Upper lobe of left lung (tissue), 6 donors: Measurements from ENCODE around the gene PTPRN2. TPM values are rescaled to one million over a fixed set of nuclear protein-coding genes. Genes with fewer than 3 reads are reported as not detected.
A peak's percentile ranks its signal among the peaks of the same experiment; 100 is the strongest.

Experiments
- ATAC-seq, 2 donors: fragments of 200-7000 bp; cut with Tn5 transposase; one replicate each; pipeline ENCODE4 v1.9.1; 2022; ENCODE audit warnings: mild to moderate bottlenecking in 2 of 2, moderate library complexity in 2 of 2; ENCODE audit not compliant: low FRiP score in 2 of 2
- DNase-seq, 2 donors: peaks; one replicate each; pipeline ENCODE4 v3.0.0-alpha.2; 2019 to 2020
- H3K27ac ChIP-seq, 4 donors: fragments of 200-600 bp; sonication (generic); one replicate each; pipeline ENCODE4 v1.5.1; 2016 to 2019
- H3K27me3 ChIP-seq, 4 donors: fragments of 200-600 bp; sonication (generic); one replicate each; pipeline ENCODE4 v1.5.1; 2017 to 2019
- H3K36me3 ChIP-seq, 4 donors: fragments of 200-600 bp; sonication (generic); one replicate each; pipeline ENCODE4 v1.5.1; 2016 to 2019
- H3K4me1 ChIP-seq, 4 donors: fragments of 200-600 bp; sonication (generic); one replicate each; pipeline ENCODE4 v1.5.1; 2018 to 2019
- H3K4me3 ChIP-seq, 4 donors: fragments of 200-600 bp; sonication (generic); one replicate each; pipeline ENCODE4 v1.5.1; 2017 to 2019; ENCODE audit warnings: mild to moderate bottlenecking in 2 of 4, moderate library complexity in 1 of 4
- H3K9me3 ChIP-seq, 4 donors: fragments of 200-600 bp; sonication (generic); one replicate each; pipeline ENCODE4 v1.5.1; 2018 to 2019
- CTCF ChIP-seq, 6 experiments: fragments of 450-650 bp in 4 of 6; fragments of 200-600 bp in 2 of 6; sonication (generic) in 2 of 6; IDR thresholded peaks; one replicate each; pipeline ENCODE4 v1.5.1; 2016 to 2019; ENCODE audit warnings: antibody characterized with exemption in 6 of 6
- EP300 ChIP-seq, 4 donors: sonication (generic); formaldehyde crosslinking; IDR thresholded peaks; one replicate each; pipeline ENCODE4 v1.5.1; 2017; ENCODE audit warnings: antibody characterized with exemption in 4 of 4, control low read depth in 2 of 4
- POLR2A ChIP-seq, 4 donors: fragments of 450-650 bp; IDR thresholded peaks; one replicate each; pipeline ENCODE4 v1.5.1; 2016 to 2017; ENCODE audit warnings: antibody characterized with exemption in 4 of 4, mild to moderate bottlenecking in 2 of 4
- POLR2AphosphoS5 ChIP-seq, 2 donors: sonication (generic); formaldehyde crosslinking; IDR thresholded peaks; one replicate each; pipeline ENCODE4 v1.5.1; 2017; ENCODE audit warnings: antibody characterized with exemption in 2 of 2
- WGBS, 2 donors: methylation state at CpG; one replicate each; pipeline ENCODE4 v1.1.5; 2017 to 2018; 5-methylcytosine and 5-hydroxymethylcytosine counted together
- total RNA-seq, 6 donors: library from RNA; depleted of rRNA in 4 of 6; stranded (reverse); fragments of >200 nt in 4 of 6; gene quantifications; one replicate each; pipeline versions ENCODE4 v1.1.0 to v1.2.1, GENCODE V29; 2016 to 2021
- donor health status: DM: no; HTN: no; CAD: no; lungs with moderate emphysema.
- donor health status: DM: no; HTN: yes; CAD: no; lungs with severe emphysema.

The PTPRN2 gene
- total RNA-seq, 6 donors from 2014 or later = 3.3 to 7.9 (median 5.2) TPM

- Histone ChIP-seq H3K27me3 (no peaks in the 10 kb centered on the region), H3K27ac (no peak overlapping the region), H3K9me3 (no peaks in the 10 kb centered on the region), H3K4me3 (no peak overlapping the region), H3K4me1 (no peaks in the 10 kb centered on the region), H3K36me3 (no peaks in the 10 kb centered on the region)
- DNase-seq (peak in 1 of 2 donors; percentile 53), ATAC-seq (peak in 1 of 2 donors; percentile 7)
- TF ChIP-seq POLR2A (IDR thresholded peaks at IDR 0.05) (no peak), CTCF (IDR thresholded peaks at IDR 0.05) (no peak), POLR2AphosphoS5 (IDR thresholded peaks at IDR 0.05) (no peak), EP300 (IDR thresholded peaks at IDR 0.05) (no peak)
- WGBS, 2 donors = 86 to 92% methylated on average over 3 to 12 of the region's 13 CpGs
These were observed 317.4 kb downstream of the PTPRN2 start for GRCh38 chr7:158270106-158270775.

- no peaks in the 10 kb centered on the region for H3K27me3 ChIP-seq
- DNase-seq (no peak), ATAC-seq (no peak)
- H3K27ac ChIP-seq = no peak overlapping the region
- no peaks in the 10 kb centered on the region for H3K9me3 ChIP-seq
- no peaks in the 10 kb centered on the region for H3K36me3 ChIP-seq
- TF ChIP-seq POLR2AphosphoS5 (IDR thresholded peaks at IDR 0.05) = no peak
- TF ChIP-seq CTCF (IDR thresholded peaks at IDR 0.05) = no peak
- TF ChIP-seq POLR2A (IDR thresholded peaks at IDR 0.05) = no peak
- no peak for TF ChIP-seq EP300 (IDR thresholded peaks at IDR 0.05)
- H3K4me1 ChIP-seq = no peaks in the 10 kb centered on the region
- H3K4me3 ChIP-seq = no peak overlapping the region
- 78 to 85% methylated on average over 26 to 28 of the region's 28 CpGs for WGBS, 2 donors
These were observed 318.6 kb downstream of the PTPRN2 start for GRCh38 chr7:158268816-158269535.

GRCh38 chr7:158267742-158268435 lies 319.7 kb downstream of the PTPRN2 start:
- Histone ChIP-seq H3K36me3 (no peaks in the 10 kb centered on the region), H3K4me1 (no peaks in the 10 kb centered on the region), H3K4me3 (no peak overlapping the region), H3K9me3 (no peaks in the 10 kb centered on the region), H3K27me3 (no peaks in the 10 kb centered on the region), H3K27ac (no peak overlapping the region)
- DNase-seq = peak; percentile 2 to 54
- WGBS, 2 donors = 83 to 86% methylated on average over 27 to 29 of the region's 29 CpGs
- TF ChIP-seq POLR2A (IDR thresholded peaks at IDR 0.05) (no peak), CTCF (IDR thresholded peaks at IDR 0.05) (no peak), EP300 (IDR thresholded peaks at IDR 0.05) (no peak), POLR2AphosphoS5 (IDR thresholded peaks at IDR 0.05) (no peak)
- ATAC-seq = no peak

GRCh38 chr7:158266817-158267741 lies 320.5 kb downstream of the PTPRN2 start:
- TF ChIP-seq EP300 (IDR thresholded peaks at IDR 0.05) (no peak), CTCF (IDR thresholded peaks at IDR 0.05) (no peak), POLR2A (IDR thresholded peaks at IDR 0.05) (no peak), POLR2AphosphoS5 (IDR thresholded peaks at IDR 0.05) (no peak)
- ATAC-seq = no peak
- H3K36me3 ChIP-seq = no peaks in the 10 kb centered on the region
- H3K4me3 ChIP-seq = no peak overlapping the region
- no peak overlapping the region for H3K27ac ChIP-seq
- no peaks in the 10 kb centered on the region for H3K4me1 ChIP-seq
- 58 to 76% methylated on average over 25 to 30 of the region's 30 CpGs for WGBS, 2 donors
- no peaks in the 10 kb centered on the region for H3K27me3 ChIP-seq
- peak; percentile 24 to 79 for DNase-seq
- H3K9me3 ChIP-seq = no peaks in the 10 kb centered on the region
